Stimulated activated CD8-positive, alpha-beta memory T cell treated with anti-CD3 and anti-CD28 coated beads, Interleukin-15, amount 100 ng/mL, for 4 hours (primary cell): ENCODE measurements around the gene ASPG.
"Not testable (repeated sequence)": the region's sequence is repeated elsewhere in the genome, so short reads cannot be mapped to it uniquely, and the experiment has no call there.

Experiments
- DNase-seq, 2 donors: peaks; one replicate each; pipeline ENCODE4 v3.0.0-alpha.2; 2020; ENCODE audit warnings: low read depth in 2 of 2

The ASPG gene

GRCh38 chr14:104146651-104147345, 61.3 kb downstream of the ASPG start:
- no peak for DNase-seq

- no peak for DNase-seq
Measured at GRCh38 chr14:104147346-104148125, 62.0 kb downstream of the ASPG start.

GRCh38 chr14:104148433-104149277, 63.2 kb downstream of the ASPG start:
- no peak for DNase-seq

- no peak for DNase-seq
Measured at GRCh38 chr14:104149278-104149595, 63.7 kb downstream of the ASPG start.

- no peak for DNase-seq
Measured at GRCh38 chr14:104149617-104150135, 64.2 kb downstream of the ASPG start.

- DNase-seq = no peak
Measured at GRCh38 chr14:104150136-104151025, 64.9 kb downstream of the ASPG start.

GRCh38 chr14:104151026-104151381, 65.5 kb downstream of the ASPG start:
- no peak for DNase-seq

- no peak for DNase-seq
Measured at GRCh38 chr14:104151566-104152245, 66.2 kb downstream of the ASPG start.

GRCh38 chr14:104152246-104152575, 66.7 kb downstream of the ASPG start:
- no peak for DNase-seq

- no peak for DNase-seq
Measured at GRCh38 chr14:104152686-104153393, 67.3 kb downstream of the ASPG start.

- not testable (repeated sequence) for DNase-seq
Measured at GRCh38 chr14:104153394-104153755, 67.9 kb downstream of the ASPG start.

- no peak for DNase-seq
Measured at GRCh38 chr14:104154246-104154645, 68.7 kb downstream of the ASPG start.

GRCh38 chr14:104155513-104155912, 70.0 kb downstream of the ASPG start:
- no peak for DNase-seq

GRCh38 chr14:104156142-104156541, 70.6 kb downstream of the ASPG start:
- DNase-seq = no peak

- no peak for DNase-seq
Measured at GRCh38 chr14:104157016-104157928, 71.8 kb downstream of the ASPG start.

- no peak for DNase-seq
Measured at GRCh38 chr14:104158827-104159798, 73.6 kb downstream of the ASPG start.

- no peak for DNase-seq
Measured at GRCh38 chr14:104159990-104160389, 74.5 kb downstream of the ASPG start.
